ENCODE results near the gene ERC2. TPM values are rescaled to one million over a fixed set of nuclear protein-coding genes. Genes with fewer than 3 reads are reported as not detected.

The ERC2 gene
- total and polyA plus RNA-seq, 2 of the 8 experiments (the other 6 are each of a cell fraction or from before 2014, with no cell fraction given) = 16.4 to 22.8 TPM

GRCh38 chr3:55658690-55659562, 809.3 kb downstream of the ERC2 start:
- ChIA-PET POLR2A (ENCODE audit: partially characterized antibody) (interaction anchor here (1.0 to 1.3 kb wide), 2 partner anchors 10 to 17 kb away, joined by 3 read pairs; no protein-coding TSS in a partner anchor), CTCF (ENCODE audit: partially characterized antibody) (interaction anchor here (0.7 to 2.0 kb wide), 6 partner anchors 8 to 596 kb away, joined by 3 to 7 read pairs (median 3); no protein-coding TSS in a partner anchor)
- H3K36me3 ChIP-seq (ENCODE audit: control insufficient read depth in 2 of 4, insufficient read depth in 4 of 4, low read length in 3 of 4) = no peaks in the 10 kb centered on the region
- DNase-seq (ENCODE audit: low read depth in 1 of 2, low spot score in 2 of 2) = no peak
- no peak overlapping the region for H4K91ac ChIP-seq (replicated peaks; ENCODE audit: insufficient read length, low read length)
- no peak overlapping the region for H2BK120ac ChIP-seq (replicated peaks; ENCODE audit: low read depth, low read length)
- no peaks in the 10 kb centered on the region for H3K9me3 ChIP-seq (ENCODE audit: insufficient read depth in 2 of 2, low read depth in 1 of 2, low read length in 1 of 2)
- 0 out of 2 replicates have a peak overlapping the region, but pooled peaks have one; percentile 29 for H2AK5ac ChIP-seq (ENCODE audit: low read depth, low read length)
- no peaks in the 10 kb centered on the region for H3K23me2 ChIP-seq (ENCODE audit: low read depth, low read length)
- no peak overlapping the region; a peak in 1 of 8 replicates for H3K4me3 ChIP-seq (ENCODE audit: extremely low read depth in 1 of 4, insufficient read depth in 2 of 4, low read depth in 3 of 4, low read length in 4 of 4)
- no peak overlapping the region for H2AFZ ChIP-seq (ENCODE audit: low read length)
- H3K4me2 ChIP-seq (ENCODE audit: insufficient read depth in 1 of 2, low read depth in 2 of 2, low read length in 2 of 2) = peak overlapping the region; percentile 39 to 42; a peak in 3 of 4 replicates
- H2BK20ac ChIP-seq (ENCODE audit: low read length) = no peak overlapping the region; the same call in 1 of the 2 replicates
- peak; percentile 55 for FAIRE-seq
- no peak overlapping the region for H2BK5ac ChIP-seq (ENCODE audit: low read depth, low read length)
- H2BK15ac ChIP-seq (ENCODE audit: low read length) = no peak overlapping the region
- no peaks in the 10 kb centered on the region for H4K20me1 ChIP-seq (replicated peaks in 1 of 2; ENCODE audit: control insufficient read depth in 1 of 2, insufficient read depth in 2 of 2, low read length in 2 of 2)
- TF ChIP-seq MAX (IDR thresholded peaks at IDR 0.05) = peak; percentile 84
- TF ChIP-seq SIN3A (conservative IDR thresholded peaks at IDR 0.05 in 1 of 2, IDR thresholded peaks at IDR 0.05 in 1 of 2; ENCODE audit: low read depth in 1 of 2, low read length in 2 of 2) = peak; percentile 92 to 98
- TF ChIP-seq CTBP2 (IDR thresholded peaks at IDR 0.05; ENCODE audit: borderline replicate concordance, insufficient read depth, insufficient read length, low read length) = peak; percentile 70
- peak; percentile 74 for TF ChIP-seq SAP30 (IDR thresholded peaks at IDR 0.05; ENCODE audit: insufficient read depth, insufficient replicate concordance, low read length)
- TF ChIP-seq JUN (IDR thresholded peaks at IDR 0.05; ENCODE audit: low read depth, low read length) = no peak
- 0 out of 4 replicates have a peak, but pooled peaks of 1 of the 2 experiments have one; percentile 70 for TF ChIP-seq HDAC2 (IDR thresholded peaks at IDR 0.05; ENCODE audit: borderline replicate concordance in 1 of 2, low read depth in 2 of 2, low read length in 2 of 2)
- no peak overlapping the region for H3K9ac ChIP-seq (replicated peaks in 1 of 4; ENCODE audit: extremely low read depth in 1 of 4, low read depth in 3 of 4, low read length in 3 of 4)
- H3K79me2 ChIP-seq (ENCODE audit: control insufficient read depth in 1 of 2, insufficient read depth in 2 of 2, low read length in 2 of 2) = no peaks in the 10 kb centered on the region
- H3K27me3 ChIP-seq (replicated peaks in 1 of 4; ENCODE audit: control insufficient read depth in 3 of 4, extremely low read depth in 1 of 4, insufficient read depth in 3 of 4, low read length in 3 of 4) = no peaks in the 10 kb centered on the region
- no peaks in the 10 kb centered on the region for H3K79me1 ChIP-seq (ENCODE audit: low read depth, low read length)
- no peak overlapping the region for H3K23ac ChIP-seq (ENCODE audit: insufficient read length)
- H3K4me1 ChIP-seq (replicated peaks in 1 of 4; ENCODE audit: control insufficient read depth in 3 of 4, insufficient read depth in 4 of 4, low read length in 3 of 4) = peaks cover 8 to 29% (median 13%) of the 10 kb centered on the region in 4 experiments
- H4K8ac ChIP-seq (ENCODE audit: extremely low read depth, insufficient read depth, low read length) = no peak overlapping the region
- H4K5ac ChIP-seq (ENCODE audit: insufficient read length, low read depth, low read length) = no peak overlapping the region
- H3K4ac ChIP-seq (replicated peaks; ENCODE audit: insufficient read length, low read depth, low read length) = no peak overlapping the region
- no peak overlapping the region for H3K14ac ChIP-seq (ENCODE audit: insufficient read length)
- 46% methylated on average over 8 of the region's 8 CpGs; no CpG with 5 or more reads in 1 of the 2 experiments for WGBS, 2 experiments (ENCODE audit: extremely low coverage in 1 of 2, insufficient coverage in 1 of 2, insufficient read length in 1 of 2, insufficient replicate concordance in 2 of 2, low coverage in 1 of 2, low lambda C conversion rate in 2 of 2, missing lambda C conversion rate in 1 of 2)
- no peak overlapping the region for H3K18ac ChIP-seq (ENCODE audit: extremely low read depth, low read length)
- H3K27ac ChIP-seq (ENCODE audit: low read depth, low read length) = no peak overlapping the region
- no peak overlapping the region for H3K56ac ChIP-seq (replicated peaks; ENCODE audit: insufficient read length, low read depth, low read length)
- H2BK12ac ChIP-seq (ENCODE audit: low read depth, low read length) = peak overlapping the region; percentile 21; the same call in 1 of the 2 replicates

Measured in H1 (cell line).